HepG2 (cell line): ENCODE data around the gene SLC16A3. TPM values are rescaled to one million over a fixed set of nuclear protein-coding genes. Genes with fewer than 3 reads are reported as not detected.

Experiments
- ATAD3A ChIP-seq: sonication (generic); formaldehyde crosslinking; IDR thresholded peaks from 2 replicates; pipeline ENCODE4 v1.4.0; 2020; ENCODE audit warnings: missing genetic modification reagents
- FOXK2 ChIP-seq: fragments of 450-650 bp; IDR thresholded peaks from 2 replicates; pipeline ENCODE4 v1.6.1; 2016
- GATA4 ChIP-seq: sonication (generic); IDR thresholded peaks from 2 replicates; pipeline ENCODE4 v1.6.1; 2016; ENCODE audit warnings: antibody characterized with exemption, low read depth, borderline replicate concordance
- HHEX ChIP-seq: IDR thresholded peaks from 2 replicates; pipeline ENCODE4 v1.6.1; 2016; ENCODE audit warnings: control low read depth
- HNRNPH1 ChIP-seq: fragments of 200-400 bp; formaldehyde crosslinking; optimal IDR thresholded peaks from 2 replicates; pipeline ENCODE3; 2017; ENCODE audit warnings: mild to moderate bottlenecking, low read depth, low read length
- HNRNPUL1 ChIP-seq: fragments of 200-400 bp; formaldehyde crosslinking; IDR thresholded peaks from 2 replicates; pipeline ENCODE4 v1.6.1; 2017; ENCODE audit warnings: low read depth, mild to moderate bottlenecking, low read length, moderate library complexity
- LBX2 ChIP-seq: sonication (generic); formaldehyde crosslinking; IDR thresholded peaks from 2 replicates; pipeline ENCODE4 v1.5.0; 2020; ENCODE audit warnings: missing genetic modification reagents, mild to moderate bottlenecking, borderline replicate concordance
- SOX6 ChIP-seq, 2 experiments: fragments of 450-650 bp in 1 of 2; sonication (generic) in 1 of 2; formaldehyde crosslinking in 1 of 2; IDR thresholded peaks; 2 replicates each; pipeline versions ENCODE4 v1.4.0 to v1.6.1; 2017 to 2020; ENCODE audit warnings: antibody characterized with exemption in 1 of 2, mild to moderate bottlenecking in 1 of 2, missing genetic modification reagents in 1 of 2
- TCF12 ChIP-seq, 2 experiments: fragments of 450-650 bp in 1 of 2; sonication (generic) in 1 of 2; formaldehyde crosslinking in 1 of 2; IDR thresholded peaks; 2 replicates each; pipeline versions ENCODE4 v1.6.1 to v1.8.0; 2017 to 2022; ENCODE audit warnings: antibody characterized with exemption in 1 of 2, mild to moderate bottlenecking in 1 of 2, missing genetic modification reagents in 1 of 2, moderate library complexity in 1 of 2
- ZNF225 ChIP-seq: sonication (generic); formaldehyde crosslinking; IDR thresholded peaks from 2 replicates; pipeline ENCODE4 v1.4.0; 2020; ENCODE audit warnings: mild to moderate bottlenecking, missing genetic modification reagents
- ZNF24 ChIP-seq: fragments of 450-650 bp; IDR thresholded peaks from 2 replicates; pipeline ENCODE4 v1.6.1; 2017; ENCODE audit warnings: antibody characterized with exemption, mild to moderate bottlenecking
- ZNF329 ChIP-seq: sonication (generic); formaldehyde crosslinking; IDR thresholded peaks from 2 replicates; pipeline ENCODE4 v1.9.0; 2021; ENCODE audit warnings: low read depth, mild to moderate bottlenecking, missing genetic modification reagents
- ZNF549 ChIP-seq: sonication (generic); formaldehyde crosslinking; IDR thresholded peaks from 2 replicates; pipeline ENCODE4 v1.5.0; 2020; ENCODE audit warnings: missing genetic modification reagents
- ZNF850 ChIP-seq: sonication (generic); formaldehyde crosslinking; conservative IDR thresholded peaks from 2 replicates; pipeline ENCODE4 v1.9.0; 2021; ENCODE audit warnings: mild to moderate bottlenecking, missing genetic modification reagents
- polyA plus RNA-seq, 8 experiments: library from polyadenylated mRNA; depleted of rRNA in 3 of 8; stranded (reverse) in 7 of 8; unstranded in 1 of 8; fragments of >200 nt; fragmentation: Illumina TruSeq in 4 of 8; extraction: Trizol in 4 of 8; gene quantifications; 2 replicates each; pipeline versions ENCODE4 v1.2.1 to v1.2.3, GENCODE V29; 2011 to 2016; ENCODE audit warnings: low read depth in 4 of 8, missing spikeins in 1 of 8, mixed read lengths in 1 of 8; ENCODE audit not compliant: insufficient read depth in 1 of 8
- total RNA-seq, 5 experiments: library from RNA; depleted of rRNA; stranded (reverse); fragments of >200 nt; fragmentation: Illumina TruSeq; extraction: Trizol; gene quantifications; 2 replicates each; pipeline ENCODE4 v1.2.3, GENCODE V29; 2016; ENCODE audit warnings: low read depth in 1 of 5
- TF ChIP-seq, protein P1 (sequence below): sonication (generic); formaldehyde crosslinking; IDR thresholded peaks from 2 replicates; pipeline ENCODE4 v1.5.0; 2020; ENCODE audit warnings: missing genetic modification reagents, mild to moderate bottlenecking, borderline replicate concordance
- TF ChIP-seq, protein P2 (sequence below): sonication (generic); formaldehyde crosslinking; IDR thresholded peaks from 2 replicates; pipeline ENCODE4 v1.4.0; 2020; ENCODE audit warnings: missing genetic modification reagents
- TF ChIP-seq, protein P3 (sequence below): sonication (generic); formaldehyde crosslinking; IDR thresholded peaks from 2 replicates; pipeline ENCODE4 v1.4.0; 2020; ENCODE audit warnings: mild to moderate bottlenecking, missing genetic modification reagents
- TF ChIP-seq, protein P4 (sequence below): sonication (generic); formaldehyde crosslinking; IDR thresholded peaks from 2 replicates; pipeline ENCODE4; 2020; ENCODE audit warnings: missing genetic modification reagents, mild to moderate bottlenecking, borderline replicate concordance

SLC16A3 gene
- total and polyA plus RNA-seq, 2 of the 13 experiments (the other 11 are each of a cell fraction or from before 2014, with no cell fraction given) = 242 to 349 TPM

GRCh38 chr17:82241183-82241925, 12.5 kb downstream of the SLC16A3 start (continued):
- TF ChIP-seq ZNF225 (CRISPR knock-in tag) (no peak), ATAD3A (no peak), HNRNPH1 (peak; percentile 82), ZNF329 (CRISPR knock-in tag) (peak; percentile 39; the same call in 1 of the 2 replicates), GATA4 (no peak; the same call in 1 of the 2 replicates), HHEX (CRISPR knock-in tag) (no peak), ZNF850 (CRISPR knock-in tag) (no peak; the same call in 1 of the 2 replicates), HNRNPUL1 (no peak), LBX2 (CRISPR knock-in tag) (no peak; the same call in 1 of the 2 replicates), ZNF549 (CRISPR knock-in tag) (no peak), ZNF24 (no peak), TCF12 (IDR thresholded peaks at IDR 0.05) (no peak), TCF12 (CRISPR knock-in tag; IDR thresholded peaks at IDR 0.05) (peak; percentile 92), FOXK2 (no peak), SOX6 (IDR thresholded peaks at IDR 0.05) (no peak), SOX6 (CRISPR knock-in tag; IDR thresholded peaks at IDR 0.05) (peak; percentile 50)
- TF ChIP-seq, protein P1, sequence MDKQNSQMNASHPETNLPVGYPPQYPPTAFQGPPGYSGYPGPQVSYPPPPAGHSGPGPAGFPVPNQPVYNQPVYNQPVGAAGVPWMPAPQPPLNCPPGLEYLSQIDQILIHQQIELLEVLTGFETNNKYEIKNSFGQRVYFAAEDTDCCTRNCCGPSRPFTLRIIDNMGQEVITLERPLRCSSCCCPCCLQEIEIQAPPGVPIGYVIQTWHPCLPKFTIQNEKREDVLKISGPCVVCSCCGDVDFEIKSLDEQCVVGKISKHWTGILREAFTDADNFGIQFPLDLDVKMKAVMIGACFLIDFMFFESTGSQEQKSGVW (CRISPR knock-in tag) = 0 out of 2 replicates have a peak, but pooled peaks have one; percentile 87
- TF ChIP-seq, protein P2, sequence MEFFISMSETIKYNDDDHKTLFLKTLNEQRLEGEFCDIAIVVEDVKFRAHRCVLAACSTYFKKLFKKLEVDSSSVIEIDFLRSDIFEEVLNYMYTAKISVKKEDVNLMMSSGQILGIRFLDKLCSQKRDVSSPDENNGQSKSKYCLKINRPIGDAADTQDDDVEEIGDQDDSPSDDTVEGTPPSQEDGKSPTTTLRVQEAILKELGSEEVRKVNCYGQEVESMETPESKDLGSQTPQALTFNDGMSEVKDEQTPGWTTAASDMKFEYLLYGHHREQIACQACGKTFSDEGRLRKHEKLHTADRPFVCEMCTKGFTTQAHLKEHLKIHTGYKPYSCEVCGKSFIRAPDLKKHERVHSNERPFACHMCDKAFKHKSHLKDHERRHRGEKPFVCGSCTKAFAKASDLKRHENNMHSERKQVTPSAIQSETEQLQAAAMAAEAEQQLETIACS (CRISPR knock-in tag) = peak; percentile 36; the same call in 1 of the 2 replicates
- TF ChIP-seq, protein P3, sequence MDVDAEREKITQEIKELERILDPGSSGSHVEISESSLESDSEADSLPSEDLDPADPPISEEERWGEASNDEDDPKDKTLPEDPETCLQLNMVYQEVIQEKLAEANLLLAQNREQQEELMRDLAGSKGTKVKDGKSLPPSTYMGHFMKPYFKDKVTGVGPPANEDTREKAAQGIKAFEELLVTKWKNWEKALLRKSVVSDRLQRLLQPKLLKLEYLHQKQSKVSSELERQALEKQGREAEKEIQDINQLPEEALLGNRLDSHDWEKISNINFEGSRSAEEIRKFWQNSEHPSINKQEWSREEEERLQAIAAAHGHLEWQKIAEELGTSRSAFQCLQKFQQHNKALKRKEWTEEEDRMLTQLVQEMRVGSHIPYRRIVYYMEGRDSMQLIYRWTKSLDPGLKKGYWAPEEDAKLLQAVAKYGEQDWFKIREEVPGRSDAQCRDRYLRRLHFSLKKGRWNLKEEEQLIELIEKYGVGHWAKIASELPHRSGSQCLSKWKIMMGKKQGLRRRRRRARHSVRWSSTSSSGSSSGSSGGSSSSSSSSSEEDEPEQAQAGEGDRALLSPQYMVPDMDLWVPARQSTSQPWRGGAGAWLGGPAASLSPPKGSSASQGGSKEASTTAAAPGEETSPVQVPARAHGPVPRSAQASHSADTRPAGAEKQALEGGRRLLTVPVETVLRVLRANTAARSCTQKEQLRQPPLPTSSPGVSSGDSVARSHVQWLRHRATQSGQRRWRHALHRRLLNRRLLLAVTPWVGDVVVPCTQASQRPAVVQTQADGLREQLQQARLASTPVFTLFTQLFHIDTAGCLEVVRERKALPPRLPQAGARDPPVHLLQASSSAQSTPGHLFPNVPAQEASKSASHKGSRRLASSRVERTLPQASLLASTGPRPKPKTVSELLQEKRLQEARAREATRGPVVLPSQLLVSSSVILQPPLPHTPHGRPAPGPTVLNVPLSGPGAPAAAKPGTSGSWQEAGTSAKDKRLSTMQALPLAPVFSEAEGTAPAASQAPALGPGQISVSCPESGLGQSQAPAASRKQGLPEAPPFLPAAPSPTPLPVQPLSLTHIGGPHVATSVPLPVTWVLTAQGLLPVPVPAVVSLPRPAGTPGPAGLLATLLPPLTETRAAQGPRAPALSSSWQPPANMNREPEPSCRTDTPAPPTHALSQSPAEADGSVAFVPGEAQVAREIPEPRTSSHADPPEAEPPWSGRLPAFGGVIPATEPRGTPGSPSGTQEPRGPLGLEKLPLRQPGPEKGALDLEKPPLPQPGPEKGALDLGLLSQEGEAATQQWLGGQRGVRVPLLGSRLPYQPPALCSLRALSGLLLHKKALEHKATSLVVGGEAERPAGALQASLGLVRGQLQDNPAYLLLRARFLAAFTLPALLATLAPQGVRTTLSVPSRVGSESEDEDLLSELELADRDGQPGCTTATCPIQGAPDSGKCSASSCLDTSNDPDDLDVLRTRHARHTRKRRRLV (CRISPR knock-in tag) = peak; percentile 36; the same call in 1 of the 2 replicates
- TF ChIP-seq, protein P4, sequence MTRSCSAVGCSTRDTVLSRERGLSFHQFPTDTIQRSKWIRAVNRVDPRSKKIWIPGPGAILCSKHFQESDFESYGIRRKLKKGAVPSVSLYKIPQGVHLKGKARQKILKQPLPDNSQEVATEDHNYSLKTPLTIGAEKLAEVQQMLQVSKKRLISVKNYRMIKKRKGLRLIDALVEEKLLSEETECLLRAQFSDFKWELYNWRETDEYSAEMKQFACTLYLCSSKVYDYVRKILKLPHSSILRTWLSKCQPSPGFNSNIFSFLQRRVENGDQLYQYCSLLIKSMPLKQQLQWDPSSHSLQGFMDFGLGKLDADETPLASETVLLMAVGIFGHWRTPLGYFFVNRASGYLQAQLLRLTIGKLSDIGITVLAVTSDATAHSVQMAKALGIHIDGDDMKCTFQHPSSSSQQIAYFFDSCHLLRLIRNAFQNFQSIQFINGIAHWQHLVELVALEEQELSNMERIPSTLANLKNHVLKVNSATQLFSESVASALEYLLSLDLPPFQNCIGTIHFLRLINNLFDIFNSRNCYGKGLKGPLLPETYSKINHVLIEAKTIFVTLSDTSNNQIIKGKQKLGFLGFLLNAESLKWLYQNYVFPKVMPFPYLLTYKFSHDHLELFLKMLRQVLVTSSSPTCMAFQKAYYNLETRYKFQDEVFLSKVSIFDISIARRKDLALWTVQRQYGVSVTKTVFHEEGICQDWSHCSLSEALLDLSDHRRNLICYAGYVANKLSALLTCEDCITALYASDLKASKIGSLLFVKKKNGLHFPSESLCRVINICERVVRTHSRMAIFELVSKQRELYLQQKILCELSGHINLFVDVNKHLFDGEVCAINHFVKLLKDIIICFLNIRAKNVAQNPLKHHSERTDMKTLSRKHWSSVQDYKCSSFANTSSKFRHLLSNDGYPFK (CRISPR knock-in tag) = 0 out of 2 replicates have a peak, but pooled peaks have one; percentile 4
